HepG2 (cell line): ENCODE measurements around the gene ZCCHC3. TPM values are rescaled to one million over a fixed set of nuclear protein-coding genes. Genes with fewer than 3 reads are reported as not detected.
A peak's percentile ranks its signal among the peaks of the same experiment; 100 is the strongest.

Experiments
- ISX ChIP-seq: sonication (generic); formaldehyde crosslinking; conservative IDR thresholded peaks from 2 replicates; pipeline ENCODE4 v1.5.0; 2020; ENCODE audit warnings: missing genetic modification reagents
- MZF1 ChIP-seq: sonication (generic); formaldehyde crosslinking; IDR thresholded peaks from 2 replicates; pipeline ENCODE4 v1.8.1; 2023; ENCODE audit warnings: mild to moderate bottlenecking, missing genetic modification reagents, borderline replicate concordance
- PATZ1 ChIP-seq: sonication (generic); formaldehyde crosslinking; IDR thresholded peaks from 2 replicates; pipeline ENCODE4 v1.4.0; 2020; ENCODE audit warnings: missing genetic modification reagents
- ZMYM3 ChIP-seq: sonication (generic); formaldehyde crosslinking; IDR thresholded peaks from 2 replicates; pipeline ENCODE4 v1.5.1; 2020; ENCODE audit warnings: mild to moderate bottlenecking, missing genetic modification reagents
- ZNF143 ChIP-seq: sonication (generic); formaldehyde crosslinking; IDR thresholded peaks from 2 replicates; pipeline ENCODE4 v1.4.0; 2020; ENCODE audit warnings: missing genetic modification reagents
- ZNF354B ChIP-seq: sonication (generic); formaldehyde crosslinking; IDR thresholded peaks from 2 replicates; pipeline ENCODE4 v1.8.0; 2022; ENCODE audit warnings: mild to moderate bottlenecking, missing genetic modification reagents
- ZNF503 ChIP-seq: sonication (generic); formaldehyde crosslinking; IDR thresholded peaks from 2 replicates; pipeline ENCODE4 v1.4.0; 2020; ENCODE audit warnings: missing genetic modification reagents
- polyA plus RNA-seq, 8 experiments: library from polyadenylated mRNA; depleted of rRNA in 3 of 8; stranded (reverse) in 7 of 8; unstranded in 1 of 8; fragments of >200 nt; fragmentation: Illumina TruSeq in 4 of 8; extraction: Trizol in 4 of 8; gene quantifications; 2 replicates each; pipeline versions ENCODE4 v1.2.1 to v1.2.3, GENCODE V29; 2011 to 2016; ENCODE audit warnings: low read depth in 4 of 8, missing spikeins in 1 of 8, mixed read lengths in 1 of 8; ENCODE audit not compliant: insufficient read depth in 1 of 8
- total RNA-seq, 5 experiments: library from RNA; depleted of rRNA; stranded (reverse); fragments of >200 nt; fragmentation: Illumina TruSeq; extraction: Trizol; gene quantifications; 2 replicates each; pipeline ENCODE4 v1.2.3, GENCODE V29; 2016; ENCODE audit warnings: low read depth in 1 of 5
- TF ChIP-seq, protein P1 (sequence below), 2 experiments: sonication (generic) in 1 of 2; formaldehyde crosslinking in 1 of 2; IDR thresholded peaks; 2 replicates each; pipeline versions ENCODE4 v1.5.1 to v1.6.1; 2011 to 2020; ENCODE audit warnings: borderline replicate concordance in 1 of 2, low read depth in 1 of 2, low read length in 1 of 2, mild to moderate bottlenecking in 1 of 2, missing genetic modification reagents in 1 of 2, moderate library complexity in 1 of 2

ZCCHC3 gene
- total and polyA plus RNA-seq, 2 of the 13 experiments (the other 11 are each of a cell fraction or from before 2014, with no cell fraction given): 46.6 to 63.0 TPM

DNA sequence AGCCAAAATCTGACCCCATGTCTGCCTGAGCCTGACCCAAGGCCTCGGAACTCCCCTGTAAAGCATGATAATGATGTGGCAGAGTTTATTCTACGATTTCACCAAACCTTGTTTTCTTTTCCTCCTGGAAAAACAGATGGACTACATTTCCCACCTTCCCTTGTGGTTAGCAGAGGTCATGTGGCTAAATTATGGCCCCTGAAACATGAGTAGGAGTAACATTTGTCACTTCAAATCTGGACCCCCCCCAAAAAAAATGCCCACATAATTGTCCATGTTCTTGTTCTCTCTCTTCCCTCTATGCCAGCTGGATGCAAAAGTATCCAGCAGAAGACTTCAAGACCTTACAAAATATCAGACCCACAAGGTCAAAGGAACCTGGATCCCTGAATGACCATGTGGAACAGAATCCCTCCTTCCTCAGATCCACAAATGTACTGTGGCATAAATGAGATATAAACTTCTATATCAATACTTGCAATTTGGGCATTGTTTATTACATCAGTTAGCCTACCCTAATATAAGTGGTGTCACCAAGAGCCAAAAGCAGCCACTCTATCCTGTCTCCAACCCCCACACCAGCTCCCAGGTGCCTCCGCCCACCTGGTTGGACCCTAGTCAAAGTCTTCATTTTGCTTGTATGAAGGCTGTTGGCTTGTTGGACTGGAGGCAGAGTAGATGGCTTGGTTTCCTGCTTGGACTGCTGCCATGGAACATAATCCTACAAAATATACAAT is 8.2 kb upstream of the ZCCHC3 start (continued):
- TF ChIP-seq, protein P1, sequence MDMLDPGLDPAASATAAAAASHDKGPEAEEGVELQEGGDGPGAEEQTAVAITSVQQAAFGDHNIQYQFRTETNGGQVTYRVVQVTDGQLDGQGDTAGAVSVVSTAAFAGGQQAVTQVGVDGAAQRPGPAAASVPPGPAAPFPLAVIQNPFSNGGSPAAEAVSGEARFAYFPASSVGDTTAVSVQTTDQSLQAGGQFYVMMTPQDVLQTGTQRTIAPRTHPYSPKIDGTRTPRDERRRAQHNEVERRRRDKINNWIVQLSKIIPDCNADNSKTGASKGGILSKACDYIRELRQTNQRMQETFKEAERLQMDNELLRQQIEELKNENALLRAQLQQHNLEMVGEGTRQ (IDR thresholded peaks at IDR 0.05; ENCODE audit: low read depth, low read length): no peak
- TF ChIP-seq, protein P1 (CRISPR knock-in tag; IDR thresholded peaks at IDR 0.05; ENCODE audit: borderline replicate concordance): peak; percentile 53; the same call in 1 of the 2 replicates
- TF ChIP-seq ISX (CRISPR knock-in tag) (no peak), PATZ1 (peak; percentile 15; the same call in 1 of the 2 replicates), ZNF143 (peak; percentile 82), MZF1 (no peak), ZMYM3 (CRISPR knock-in tag) (0 out of 2 replicates have a peak, but pooled peaks have one; percentile 1), ZNF503 (CRISPR knock-in tag) (no peak), ZNF354B (CRISPR knock-in tag) (peak; percentile 78; the same call in 1 of the 2 replicates)
